ENCODE measurements around the gene EFNA3. TPM values are rescaled to one million over a fixed set of nuclear protein-coding genes. Genes with fewer than 3 reads are reported as not detected.
A peak's percentile ranks its signal among the peaks of the same experiment; 100 is the strongest.

Gene EFNA3
- total and polyA plus RNA-seq, 9 of the 15 experiments (the other 6 are each of a cell fraction or from before 2014, with no cell fraction given) = 0.59 to 7.9 (median 4.7) TPM

- TF ChIP-seq ZBTB8A (IDR thresholded peaks at IDR 0.05; ENCODE audit: partially characterized antibody) (no peak), ZNF780A (CRISPR knock-in tag; IDR thresholded peaks at IDR 0.05) (no peak), FOXK1 (CRISPR knock-in tag; IDR thresholded peaks at IDR 0.05; ENCODE audit: borderline replicate concordance) (no peak), RCOR1 (IDR thresholded peaks at IDR 0.05; ENCODE audit: borderline replicate concordance in 1 of 2, low read depth in 2 of 2, low read length in 2 of 2) (peak in 1 of 2 experiments; percentile 58; a peak in 1 of 4 replicates), JUND (IDR thresholded peaks at IDR 0.05; ENCODE audit: borderline replicate concordance, low read depth, low read length) (peak; percentile 70), JUND (tag; IDR thresholded peaks at IDR 0.05; ENCODE audit: borderline replicate concordance, low read depth, low read length) (peak; percentile 71; the same call in 1 of the 3 replicates), ZKSCAN8 (CRISPR knock-in tag; IDR thresholded peaks at IDR 0.05) (no peak), SRSF7 (optimal IDR thresholded peaks at IDR 0.05; ENCODE audit: low read depth, low read length) (no peak), ZNF717 (CRISPR knock-in tag; IDR thresholded peaks at IDR 0.05) (no peak), ELF2 (CRISPR knock-in tag; IDR thresholded peaks at IDR 0.05) (no peak), BCOR (IDR thresholded peaks at IDR 0.05) (peak; percentile 6; the same call in 1 of the 2 replicates), MED1 (CRISPR knock-in tag; IDR thresholded peaks at IDR 0.05; ENCODE audit: borderline replicate concordance) (no peak), CHD1 (IDR thresholded peaks at IDR 0.05; ENCODE audit: low read length) (no peak), DMBX1 (CRISPR knock-in tag; IDR thresholded peaks at IDR 0.05; ENCODE audit: borderline replicate concordance) (no peak), HNRNPK (IDR thresholded peaks at IDR 0.05; ENCODE audit: low read depth, low read length, poor library complexity, severe bottlenecking) (no peak), EZH2 (IDR thresholded peaks at IDR 0.05; ENCODE audit: borderline replicate concordance, low read depth, low read length) (no peak), SREBF2 (CRISPR knock-in tag; IDR thresholded peaks at IDR 0.05) (no peak), CBFA2T2 (conservative IDR thresholded peaks at IDR 0.05) (no peak), NR0B1 (IDR thresholded peaks at IDR 0.05; ENCODE audit: partially characterized antibody) (no peak), SMC3 (conservative IDR thresholded peaks at IDR 0.05; ENCODE audit: insufficient read depth, low read depth, low read length) (no peak), NBN (IDR thresholded peaks at IDR 0.05; ENCODE audit: low read depth) (peak; percentile 66; the same call in 1 of the 2 replicates), LARP7 (IDR thresholded peaks at IDR 0.05) (no peak), TEAD1 (CRISPR knock-in tag; IDR thresholded peaks at IDR 0.05) (peak in 1 of 2 experiments; percentile 53; a peak in 1 of 4 replicates)
- TF ChIP-seq, protein P1, sequence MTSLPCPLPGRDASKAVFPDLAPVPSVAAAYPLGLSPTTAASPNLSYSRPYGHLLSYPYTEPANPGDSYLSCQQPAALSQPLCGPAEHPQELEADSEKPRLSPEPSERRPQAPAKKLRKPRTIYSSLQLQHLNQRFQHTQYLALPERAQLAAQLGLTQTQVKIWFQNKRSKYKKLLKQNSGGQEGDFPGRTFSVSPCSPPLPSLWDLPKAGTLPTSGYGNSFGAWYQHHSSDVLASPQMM (CRISPR knock-in tag; IDR thresholded peaks at IDR 0.05) = no peak
- TF ChIP-seq, protein P2, sequence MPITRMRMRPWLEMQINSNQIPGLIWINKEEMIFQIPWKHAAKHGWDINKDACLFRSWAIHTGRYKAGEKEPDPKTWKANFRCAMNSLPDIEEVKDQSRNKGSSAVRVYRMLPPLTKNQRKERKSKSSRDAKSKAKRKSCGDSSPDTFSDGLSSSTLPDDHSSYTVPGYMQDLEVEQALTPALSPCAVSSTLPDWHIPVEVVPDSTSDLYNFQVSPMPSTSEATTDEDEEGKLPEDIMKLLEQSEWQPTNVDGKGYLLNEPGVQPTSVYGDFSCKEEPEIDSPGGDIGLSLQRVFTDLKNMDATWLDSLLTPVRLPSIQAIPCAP (CRISPR knock-in tag; IDR thresholded peaks at IDR 0.05; ENCODE audit: borderline replicate concordance) = no peak
Observed at GRCh38 chr1:155134880-155135414, 56.3 kb downstream of the EFNA3 start (continued).
